GM23338 (cell line): ENCODE data around the gene KPTN. TPM values are rescaled to one million over a fixed set of nuclear protein-coding genes. Genes with fewer than 3 reads are reported as not detected.

ENCODE experiments used
- ATAC-seq: fragments of 200-7000 bp; cut with Tn5 transposase; 3 replicates; pipeline ENCODE4 v1.9.1; 2020
- DNase-seq: peaks from one replicate; pipeline ENCODE4 v3.0.0-alpha.2; 2015; ENCODE audit warnings: low spot score
- H2AFZ ChIP-seq: fragments of 200-600 bp; sonication (generic); 2 replicates; pipeline ENCODE4 v1.8.0; 2016; ENCODE audit warnings: antibody characterized with exemption, mild to moderate bottlenecking, moderate library complexity
- H3F3A ChIP-seq: fragments of 200-600 bp; sonication (generic); replicated peaks from 2 replicates; pipeline ENCODE4 v1.8.0; 2017; ENCODE audit warnings: antibody characterized with exemption, mixed run types, low read depth
- H3K27ac ChIP-seq: fragments of 200-600 bp; sonication (generic); 2 replicates; pipeline ENCODE4 v1.6.1; 2016; ENCODE audit warnings: low read depth
- H3K27me3 ChIP-seq: fragments of 200-600 bp; sonication (generic); 2 replicates; pipeline ENCODE4 v1.8.0; 2016; ENCODE audit warnings: mild to moderate bottlenecking, mixed run types, moderate library complexity; ENCODE audit not compliant: insufficient read depth
- H3K36me3 ChIP-seq: fragments of 200-600 bp; sonication (generic); 2 replicates; pipeline ENCODE4 v1.8.0; 2016; ENCODE audit warnings: mild to moderate bottlenecking; ENCODE audit not compliant: insufficient read depth
- H3K4me1 ChIP-seq: fragments of 200-600 bp; sonication (generic); 2 replicates; pipeline ENCODE4 v1.8.0; 2016; ENCODE audit warnings: mild to moderate bottlenecking, moderate library complexity; ENCODE audit not compliant: insufficient read depth
- H3K4me2 ChIP-seq: fragments of 200-600 bp; sonication (generic); 2 replicates; pipeline ENCODE4 v1.7.1; 2017; ENCODE audit warnings: mixed run types
- H3K4me3 ChIP-seq: fragments of 200-600 bp; sonication (generic); 2 replicates; pipeline ENCODE4 v1.6.1; 2016; ENCODE audit warnings: mixed run types
- H3K79me2 ChIP-seq: fragments of 200-600 bp; sonication (generic); replicated peaks from 2 replicates; pipeline ENCODE4 v1.8.0; 2017; ENCODE audit warnings: mild to moderate bottlenecking; ENCODE audit not compliant: insufficient read depth
- H3K9me2 ChIP-seq: fragments of 200-600 bp; sonication (generic); 2 replicates; pipeline ENCODE4 v1.8.0; 2017; ENCODE audit not compliant: insufficient read depth
- H4K20me1 ChIP-seq: fragments of 200-600 bp; sonication (generic); replicated peaks from 2 replicates; pipeline ENCODE4 v1.8.0; 2017; ENCODE audit warnings: mild to moderate bottlenecking; ENCODE audit not compliant: insufficient read depth
- H3K27ac Mint-ChIP-seq: 2 replicates; pipeline ENCODE4 v1.8.0; 2020; ENCODE audit warnings: inconsistent platforms, mild to moderate bottlenecking, moderate library complexity, mixed read lengths
- H3K27me3 Mint-ChIP-seq: 3 replicates; pipeline ENCODE4 v1.8.0; 2022; ENCODE audit warnings: low read depth, mild to moderate bottlenecking, moderate library complexity, mixed read lengths, inconsistent platforms; ENCODE audit not compliant: insufficient read depth, poor library complexity
- H3K36me3 Mint-ChIP-seq: 3 replicates; pipeline ENCODE4 v1.8.0; 2021; ENCODE audit warnings: low read depth, mild to moderate bottlenecking, inconsistent platforms, moderate library complexity, mixed read lengths
- H3K4me1 Mint-ChIP-seq: 3 replicates; pipeline ENCODE4 v1.8.0; 2020; ENCODE audit warnings: mild to moderate bottlenecking, inconsistent platforms, mixed read lengths
- H3K4me3 Mint-ChIP-seq: 3 replicates; pipeline ENCODE4 v1.8.0; 2021; ENCODE audit warnings: moderate library complexity, mild to moderate bottlenecking, inconsistent platforms, mixed read lengths
- H3K9me3 Mint-ChIP-seq: 3 replicates; pipeline ENCODE4 v1.8.0; 2020; ENCODE audit warnings: moderate library complexity, mild to moderate bottlenecking, inconsistent platforms, mixed read lengths
- CREB1 ChIP-seq: fragments of 250-450 bp; sonication (Bioruptor Pico); IDR thresholded peaks from 2 replicates; pipeline ENCODE4 v1.5.0; 2020; ENCODE audit warnings: low read depth, mild to moderate bottlenecking, moderate library complexity
- EZH2 ChIP-seq: fragments of 200-600 bp; sonication (generic); IDR thresholded peaks from one replicate; pipeline ENCODE4 v1.8.0; 2017; ENCODE audit warnings: antibody characterized with exemption, mild to moderate bottlenecking, low read depth; ENCODE audit not compliant: unreplicated experiment
- JUNB ChIP-seq: IDR thresholded peaks from one replicate; pipeline ENCODE4 v1.6.1; 2016; ENCODE audit warnings: antibody characterized with exemption; ENCODE audit not compliant: unreplicated experiment
- NANOG ChIP-seq: IDR thresholded peaks from 2 replicates; pipeline ENCODE4 v1.6.1; 2016; ENCODE audit warnings: antibody characterized with exemption, borderline replicate concordance
- POLR2AphosphoS5 ChIP-seq: IDR thresholded peaks from 2 replicates; pipeline ENCODE4 v1.6.1; 2016; ENCODE audit warnings: antibody characterized with exemption, low read depth
- REST ChIP-seq: IDR thresholded peaks from one replicate; pipeline ENCODE4 v1.6.1; 2018; ENCODE audit warnings: antibody characterized with exemption; ENCODE audit not compliant: unreplicated experiment
- STAT1 ChIP-seq: IDR thresholded peaks from one replicate; pipeline ENCODE4 v1.6.1; 2016; ENCODE audit warnings: antibody characterized with exemption; ENCODE audit not compliant: unreplicated experiment
- ZNF114 ChIP-seq: fragments of 250-450 bp; sonication (Bioruptor Pico); IDR thresholded peaks from 2 replicates; pipeline ENCODE4 v1.5.0; 2020; ENCODE audit warnings: mild to moderate bottlenecking, moderate library complexity
- ZNF462 ChIP-seq: fragments of 250-450 bp; sonication (Bioruptor Pico); IDR thresholded peaks from 2 replicates; pipeline ENCODE4 v1.5.0; 2020; ENCODE audit warnings: mild to moderate bottlenecking, moderate library complexity
- polyA plus RNA-seq: library from polyadenylated mRNA; unstranded; fragments of >200 nt; fragmentation: Nextera tagmentation; extraction: Ambion mirVana; gene quantifications from 2 replicates; pipeline ENCODE4 v1.2.1, GENCODE V29; 2016
- total RNA-seq: library from RNA; depleted of rRNA; stranded (reverse); fragments of >200 nt; shearing (Covaris generic); gene quantifications from 2 replicates; pipeline ENCODE4 v1.2.3, GENCODE V29; 2014

The KPTN gene
- total and polyA plus RNA-seq, 2 experiments from 2014 or later = 19.8 to 26.2 TPM

GRCh38 chr19:47483200-47483599 is 819 bp downstream of the KPTN start (continued):
- no peak for TF ChIP-seq CREB1 (CRISPR knock-in tag)
- no peak for TF ChIP-seq JUNB
- TF ChIP-seq ZNF114 (CRISPR knock-in tag) = no peak
- no peak for TF ChIP-seq NANOG
- TF ChIP-seq REST = no peak

GRCh38 chr19:47481460-47482052 is 2.5 kb downstream of the KPTN start:
- Mint-ChIP-seq H3K9me3 (no peaks in the 10 kb centered on the region), H3K4me3 (no peak overlapping the region), H3K27me3 (peaks cover 17% of the 10 kb centered on the region), H3K36me3 (no peaks in the 10 kb centered on the region), H3K27ac (no peak overlapping the region), H3K4me1 (peaks cover 16% of the 10 kb centered on the region)
- H3K36me3 ChIP-seq = no peaks in the 10 kb centered on the region
- H3K27me3 ChIP-seq = peaks cover 8% of the 10 kb centered on the region
- peaks cover 7% of the 10 kb centered on the region; the same call in 1 of the 2 replicates for H3K4me1 ChIP-seq
- TF ChIP-seq STAT1 = no peak
- TF ChIP-seq EZH2 = no peak
- no peak for TF ChIP-seq POLR2AphosphoS5
- TF ChIP-seq REST = no peak
- TF ChIP-seq ZNF462 = no peak
- no peak for TF ChIP-seq JUNB
- TF ChIP-seq NANOG = no peak
- no peaks in the 10 kb centered on the region for H4K20me1 ChIP-seq
- no peak overlapping the region for H3K4me3 ChIP-seq
- ATAC-seq (no peak), DNase-seq (no peak)
- H3K79me2 ChIP-seq = no peaks in the 10 kb centered on the region
- peaks cover 4% of the 10 kb centered on the region; the same call in 1 of the 2 replicates for H3K9me2 ChIP-seq
- H2AFZ ChIP-seq = no peak overlapping the region
- H3K4me2 ChIP-seq = no peak overlapping the region
- peaks cover 18% of the 10 kb centered on the region; the same call in 1 of the 2 replicates for H3F3A ChIP-seq
- H3K27ac ChIP-seq = no peak overlapping the region
